Measurements from ENCODE around the gene VSIG4.
"Not testable (repeated sequence)": the region's sequence is repeated elsewhere in the genome, so short reads cannot be mapped to it uniquely, and the experiment has no call there.

Gene VSIG4, protein sequence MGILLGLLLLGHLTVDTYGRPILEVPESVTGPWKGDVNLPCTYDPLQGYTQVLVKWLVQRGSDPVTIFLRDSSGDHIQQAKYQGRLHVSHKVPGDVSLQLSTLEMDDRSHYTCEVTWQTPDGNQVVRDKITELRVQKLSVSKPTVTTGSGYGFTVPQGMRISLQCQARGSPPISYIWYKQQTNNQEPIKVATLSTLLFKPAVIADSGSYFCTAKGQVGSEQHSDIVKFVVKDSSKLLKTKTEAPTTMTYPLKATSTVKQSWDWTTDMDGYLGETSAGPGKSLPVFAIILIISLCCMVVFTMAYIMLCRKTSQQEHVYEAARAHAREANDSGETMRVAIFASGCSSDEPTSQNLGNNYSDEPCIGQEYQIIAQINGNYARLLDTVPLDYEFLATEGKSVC

DNA sequence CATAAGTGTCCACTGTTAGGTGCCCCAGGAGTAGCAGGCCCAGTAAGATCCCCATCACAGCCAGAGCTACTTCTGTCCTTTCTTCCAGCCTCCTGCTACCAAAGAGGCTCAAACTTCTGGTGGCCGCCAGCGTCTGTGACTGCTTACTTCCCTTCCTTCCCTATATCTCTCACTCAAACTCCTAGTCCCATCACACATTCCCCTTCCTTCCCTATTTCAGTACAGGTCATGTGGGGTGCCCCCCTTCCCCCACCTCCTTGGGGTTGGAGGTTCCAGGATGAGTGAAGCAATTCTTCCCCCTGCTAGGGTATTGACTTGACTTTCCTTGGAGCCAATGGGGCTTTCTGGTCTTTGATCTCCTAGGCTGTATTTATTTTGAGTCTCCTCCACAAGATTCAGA, at the start of gene VSIG4:
TSS of gene VSIG4 (minus strand) at position 137 of the 400 bp plus-strand sequence. CDS start at position 55, 82 bp downstream.
- peak in 12 of 42 donors; percentile 3 to 47 (median 26) for DNase-seq
- intact Hi-C loops (cut with DNase I), result loop anchor here (10.0 kb wide), 1 partner anchor 695 kb away; no protein-coding TSS in a partner anchor

DNA sequence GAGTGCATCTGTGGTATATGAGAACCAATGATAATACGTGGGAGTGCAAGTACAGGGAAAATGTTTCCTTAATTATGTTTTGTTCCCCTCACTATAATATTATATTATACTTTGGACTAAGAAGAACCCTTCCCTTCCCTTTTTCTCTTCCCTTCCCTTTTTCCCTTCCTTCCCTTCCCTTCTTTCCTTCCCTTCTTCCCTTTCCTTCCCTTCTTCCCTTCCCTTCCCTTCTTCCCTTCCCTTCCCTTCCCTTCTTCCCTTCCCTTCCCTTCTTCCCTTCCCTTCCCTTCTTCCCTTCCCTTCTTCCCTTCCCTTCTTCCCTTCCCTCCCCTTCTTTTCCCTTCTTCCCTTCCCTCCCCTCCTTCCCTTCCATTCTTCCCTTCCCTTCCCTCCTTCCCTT, 36.9 kb upstream of the VSIG4 start:
- intact Hi-C loops (cut with DNase I), result no loop called here
- DNase-seq, result no peak

DNA sequence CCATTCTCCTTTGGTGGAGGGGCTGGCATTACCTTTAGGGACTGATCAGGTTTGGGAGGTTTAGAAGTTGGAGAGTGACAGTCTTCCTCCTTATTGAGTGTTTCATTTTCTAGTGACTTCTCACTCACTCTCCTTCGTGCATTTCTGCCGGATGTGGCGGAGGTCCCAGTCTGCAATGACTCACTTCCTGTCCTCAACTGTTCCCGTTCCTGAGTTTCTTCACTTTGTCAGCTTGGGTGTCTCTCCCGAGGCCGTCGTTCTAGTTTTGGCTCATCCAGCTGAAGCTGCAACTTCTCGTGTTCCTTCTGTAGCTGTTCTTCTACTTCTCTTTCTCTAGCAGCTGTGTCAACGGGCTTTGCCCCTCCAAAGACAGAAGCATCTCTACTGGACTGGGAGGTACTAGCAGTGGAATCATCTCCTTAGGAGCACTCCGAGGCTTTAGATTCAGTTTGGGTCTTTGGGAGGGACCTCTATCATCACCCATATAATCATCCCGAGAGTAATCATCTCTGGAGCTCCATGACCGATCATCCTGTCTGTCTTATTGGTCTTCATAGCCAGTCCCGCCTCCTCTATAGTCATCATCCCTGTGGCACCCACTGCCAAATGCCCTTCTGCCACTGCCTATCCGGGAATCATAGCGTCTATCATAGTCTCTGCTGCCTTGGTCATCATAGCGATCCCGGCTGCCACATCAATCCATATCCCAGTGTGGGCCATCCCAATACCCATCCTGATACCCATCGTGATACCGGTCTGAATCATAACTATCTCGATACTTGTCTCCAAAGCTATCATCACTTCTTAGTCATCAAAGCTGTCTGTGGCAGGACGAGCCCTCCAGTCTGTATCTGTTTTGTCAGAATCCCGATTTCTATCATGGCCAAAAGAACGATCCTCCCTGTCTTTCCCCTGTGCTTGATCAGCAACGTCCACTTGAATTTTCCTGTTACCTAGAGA, 35.3 kb upstream of the VSIG4 start:
- peak in 28 of 42 donors; percentile 1 to 60 (median 22) for DNase-seq
- intact Hi-C loops (cut with DNase I), result no loop called here

DNA sequence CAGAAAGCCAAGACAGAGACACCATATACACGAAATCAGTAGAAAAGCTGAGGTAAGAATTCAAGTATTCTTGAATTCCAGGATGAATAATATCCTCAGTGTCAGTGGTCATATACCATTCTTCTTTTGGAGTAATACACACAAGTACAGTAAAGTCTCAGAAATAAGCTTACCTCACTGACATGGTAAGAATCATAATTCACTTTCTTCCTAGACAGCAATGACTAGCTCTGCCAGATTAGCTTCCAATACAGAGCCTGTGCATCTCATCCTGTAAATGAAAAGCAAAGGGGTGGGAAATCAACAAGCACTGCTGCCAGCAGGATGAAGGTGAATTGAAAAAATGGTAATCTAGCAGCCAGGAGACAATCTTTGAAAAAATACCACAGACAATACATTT, 31.2 kb upstream of the VSIG4 start:
- DNase-seq, result no peak
- intact Hi-C loops (cut with DNase I), result no loop called here

DNA sequence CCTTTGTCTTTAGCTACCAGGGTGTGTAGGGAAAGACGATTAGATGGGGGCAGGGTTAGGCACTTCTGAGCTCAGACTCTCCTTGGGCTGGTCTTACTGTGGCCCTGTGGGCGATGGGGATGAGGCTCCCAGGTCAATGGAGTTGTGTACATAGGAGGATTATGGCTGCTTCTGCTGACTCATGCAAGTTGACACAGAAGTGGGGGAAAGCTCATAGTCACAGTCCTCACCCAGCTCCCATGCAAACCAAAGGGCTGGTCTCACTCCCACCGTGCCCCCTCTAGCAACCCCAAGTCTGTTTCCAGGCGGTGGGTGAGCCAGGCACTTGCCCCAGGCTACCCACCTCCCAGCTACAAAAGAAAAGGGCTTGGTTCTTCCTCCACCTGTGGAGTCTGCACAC, 24.4 kb upstream of the VSIG4 start:
- DNase-seq, result no peak
- intact Hi-C loops (cut with DNase I), result no loop called here

DNA sequence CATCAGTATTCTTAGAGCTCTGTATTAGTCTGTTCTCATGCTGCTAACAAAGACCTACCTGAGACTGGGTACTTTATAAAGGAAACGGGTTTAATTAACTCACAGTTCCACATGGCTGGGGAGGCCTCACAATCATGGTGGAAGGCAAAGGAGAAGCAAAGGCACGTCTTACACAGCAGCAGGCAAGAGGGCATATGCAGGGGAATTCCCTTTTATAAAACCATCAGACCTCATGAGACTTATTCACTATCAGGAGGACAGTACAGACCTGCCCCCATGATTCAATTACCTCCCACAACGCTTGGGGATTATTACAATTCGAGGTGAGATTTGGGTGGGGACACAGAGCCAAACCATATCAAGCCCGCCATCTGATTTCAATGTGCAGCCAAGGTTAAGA, 17.1 kb upstream of the VSIG4 start:
- intact Hi-C loops (cut with DNase I); DNase-seq: not testable (repeated sequence)

DNA sequence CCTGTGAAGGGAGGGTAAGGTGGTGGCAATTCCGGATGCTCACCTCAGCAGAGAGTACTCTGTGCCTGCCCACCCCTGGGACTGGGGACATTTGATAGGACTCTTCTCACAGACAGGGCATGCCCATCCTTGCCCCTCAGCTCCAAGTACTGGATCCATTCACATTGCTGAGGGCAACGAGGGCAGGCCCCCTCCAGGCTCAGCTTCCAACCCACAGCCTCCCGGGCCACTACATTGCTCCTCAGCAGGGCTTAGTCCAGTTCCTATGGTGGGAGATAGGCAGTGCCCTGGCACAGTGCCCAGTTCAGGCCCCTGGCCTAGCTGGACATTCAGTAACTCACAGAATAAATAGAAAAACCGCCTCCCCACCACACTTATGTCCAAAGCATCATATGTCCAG, 15.1 kb upstream of the VSIG4 start:
- intact Hi-C loops (cut with DNase I), result no loop called here
- no peak for DNase-seq

DNA sequence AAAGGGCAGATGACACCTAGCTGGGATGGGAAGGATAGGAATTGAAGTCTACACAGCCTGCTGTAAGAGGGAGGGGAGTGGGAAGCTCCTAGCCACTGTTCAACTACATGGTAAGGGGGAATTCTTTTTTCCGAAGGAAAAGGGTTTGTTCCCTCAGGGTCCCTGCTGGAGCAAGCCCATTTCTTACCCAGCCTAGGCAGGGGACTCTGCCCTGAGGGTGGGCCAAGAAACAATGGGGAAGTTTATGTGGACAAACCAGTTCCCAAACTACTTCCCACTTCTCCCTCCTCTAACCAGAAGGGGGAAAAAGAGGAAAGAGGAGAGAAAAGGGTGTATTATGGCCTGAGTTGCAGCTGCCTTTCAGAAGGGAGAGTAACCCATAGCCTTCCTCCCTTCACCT, 13.5 kb upstream of the VSIG4 start:
- intact Hi-C loops (cut with DNase I), result no loop called here
- DNase-seq, result no peak

DNA sequence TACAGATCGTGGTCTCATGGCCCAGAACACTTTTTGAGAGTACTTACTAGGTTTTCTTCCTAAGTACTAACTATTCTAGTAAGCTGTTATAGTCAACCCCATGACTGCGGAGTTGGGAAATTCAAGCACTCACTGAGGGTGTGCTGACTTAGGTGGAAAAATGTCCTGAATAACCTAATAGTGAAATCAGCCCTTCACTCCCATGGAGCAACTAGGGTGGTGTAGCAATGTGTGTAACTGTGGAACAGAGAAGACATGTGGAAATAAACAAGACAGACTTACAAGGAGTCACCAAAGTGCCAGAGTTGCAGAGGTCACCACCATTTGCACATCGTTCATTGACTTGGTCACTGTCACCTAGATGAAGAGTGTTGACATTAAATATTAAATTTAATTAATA, 12.1 kb upstream of the VSIG4 start:
- intact Hi-C loops (cut with DNase I), result no loop called here
- DNase-seq, result no peak

DNA sequence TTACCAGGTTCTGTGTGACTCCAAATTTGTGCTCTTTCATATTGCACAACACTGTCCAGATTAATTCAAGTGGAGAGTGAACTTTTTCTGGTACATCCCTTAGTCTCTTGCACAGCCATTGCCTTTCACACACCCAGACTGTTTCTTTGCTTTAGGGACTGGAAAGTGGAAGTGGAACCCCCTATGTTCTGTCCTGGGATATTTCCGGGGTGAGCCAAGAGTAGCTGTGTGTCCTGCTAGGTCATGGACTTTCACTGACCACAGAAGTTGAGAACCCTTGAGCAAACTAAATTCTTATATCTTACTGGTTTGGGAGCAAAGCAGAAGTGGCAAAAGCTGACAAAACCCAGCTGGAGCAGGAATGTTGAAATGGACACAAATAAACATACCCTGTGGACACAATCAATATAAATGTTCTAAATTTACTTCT, 10.3 kb upstream of the VSIG4 start:
- DNase-seq, result peak in 14 of 42 donors; percentile 5 to 41 (median 18)
- intact Hi-C loops (cut with DNase I), result no loop called here

DNA sequence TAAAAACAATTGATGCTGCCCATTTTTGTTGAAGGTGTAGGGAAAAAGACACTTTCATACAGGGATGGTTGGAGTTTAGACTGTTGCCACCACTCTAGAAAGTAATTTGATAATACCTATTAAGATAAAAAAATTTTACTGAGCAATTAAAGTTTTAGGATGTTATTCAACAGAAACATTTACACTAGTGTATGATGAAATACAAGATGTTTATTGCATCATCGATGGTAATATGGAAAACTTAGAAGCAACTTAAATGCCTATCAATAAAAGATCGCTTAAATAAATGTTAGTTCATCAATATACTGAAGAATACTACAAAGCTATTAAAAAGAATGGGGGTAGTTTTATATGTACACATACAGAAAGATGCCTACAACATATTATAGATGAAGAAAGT, 9.2 kb upstream of the VSIG4 start:
- intact Hi-C loops (cut with DNase I), result no loop called here
- DNase-seq, result no peak

DNA sequence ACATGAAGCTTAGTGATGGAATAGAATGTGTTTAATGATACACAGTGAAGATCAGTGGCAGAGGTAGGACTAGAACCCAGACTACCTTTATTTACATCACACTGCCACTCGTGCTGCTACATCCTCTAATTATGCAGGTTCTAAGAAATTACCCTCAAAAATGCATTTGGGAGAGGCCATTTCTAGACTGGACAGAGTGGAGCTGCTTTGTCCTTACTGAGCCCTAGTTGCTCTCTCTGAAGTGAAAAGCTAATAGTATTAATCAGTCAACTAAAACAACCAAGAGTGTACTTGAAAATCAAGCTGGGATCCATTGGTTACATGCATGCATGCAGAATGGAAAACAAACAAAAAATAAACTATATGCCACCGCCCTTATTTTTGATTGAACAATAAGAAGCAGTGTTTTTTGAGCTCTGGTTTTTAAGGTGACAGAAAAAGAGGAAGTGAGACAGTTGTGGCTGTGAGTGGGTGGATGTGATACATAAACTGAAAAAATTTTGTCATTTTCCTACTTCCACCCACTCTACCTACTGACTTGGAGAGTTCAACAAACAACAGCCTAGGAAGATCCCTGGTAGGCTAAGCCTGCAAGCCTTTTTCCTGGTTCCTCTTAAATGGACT, 6.8 kb upstream of the VSIG4 start:
- intact Hi-C loops (cut with DNase I), result no loop called here

DNA sequence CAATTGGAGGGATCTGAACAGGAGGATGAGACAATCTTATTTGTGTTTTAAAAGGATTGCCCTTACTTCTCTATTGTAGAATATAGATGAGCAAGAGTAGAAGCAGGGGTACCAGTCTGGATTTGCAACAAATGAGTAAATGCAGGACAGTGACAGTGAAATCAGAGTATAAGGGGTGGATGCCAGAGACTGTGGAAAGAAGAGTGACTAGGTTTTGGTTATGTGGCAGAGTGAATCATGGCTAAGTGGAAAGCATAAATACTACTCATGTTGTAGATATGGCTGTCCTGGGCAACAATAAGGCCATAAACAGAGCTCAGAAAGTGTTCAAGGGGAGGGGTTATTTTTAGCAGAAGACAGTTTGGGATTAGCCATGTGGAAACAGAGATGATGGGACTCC, 6.0 kb upstream of the VSIG4 start:
- intact Hi-C loops (cut with DNase I), result no loop called here
- DNase-seq, result no peak

More for the DNA sequence above, 6.8 kb upstream of the VSIG4 start:
- no peak for DNase-seq

DNA sequence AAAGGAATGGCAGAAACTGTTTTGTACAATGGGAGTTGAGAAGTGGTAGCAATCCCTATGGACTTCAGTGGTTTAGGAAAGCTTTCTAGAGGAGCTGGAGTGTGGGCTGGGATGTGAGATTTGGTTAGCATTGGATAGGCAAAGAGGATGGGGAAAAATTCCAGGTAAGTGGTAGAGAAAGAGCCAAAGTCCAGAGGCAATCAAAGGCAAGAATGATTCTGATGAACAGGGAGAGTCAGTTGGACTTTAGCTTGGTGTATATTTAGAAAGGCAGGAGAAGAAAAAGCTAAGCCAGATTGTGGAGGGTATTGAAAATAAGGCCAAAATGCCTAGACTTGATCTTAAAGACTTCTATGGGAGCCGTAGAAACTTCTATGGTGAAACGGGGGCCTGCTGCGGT, 3.7 kb upstream of the VSIG4 start:
- intact Hi-C loops (cut with DNase I), result no loop called here
- no peak for DNase-seq

DNA sequence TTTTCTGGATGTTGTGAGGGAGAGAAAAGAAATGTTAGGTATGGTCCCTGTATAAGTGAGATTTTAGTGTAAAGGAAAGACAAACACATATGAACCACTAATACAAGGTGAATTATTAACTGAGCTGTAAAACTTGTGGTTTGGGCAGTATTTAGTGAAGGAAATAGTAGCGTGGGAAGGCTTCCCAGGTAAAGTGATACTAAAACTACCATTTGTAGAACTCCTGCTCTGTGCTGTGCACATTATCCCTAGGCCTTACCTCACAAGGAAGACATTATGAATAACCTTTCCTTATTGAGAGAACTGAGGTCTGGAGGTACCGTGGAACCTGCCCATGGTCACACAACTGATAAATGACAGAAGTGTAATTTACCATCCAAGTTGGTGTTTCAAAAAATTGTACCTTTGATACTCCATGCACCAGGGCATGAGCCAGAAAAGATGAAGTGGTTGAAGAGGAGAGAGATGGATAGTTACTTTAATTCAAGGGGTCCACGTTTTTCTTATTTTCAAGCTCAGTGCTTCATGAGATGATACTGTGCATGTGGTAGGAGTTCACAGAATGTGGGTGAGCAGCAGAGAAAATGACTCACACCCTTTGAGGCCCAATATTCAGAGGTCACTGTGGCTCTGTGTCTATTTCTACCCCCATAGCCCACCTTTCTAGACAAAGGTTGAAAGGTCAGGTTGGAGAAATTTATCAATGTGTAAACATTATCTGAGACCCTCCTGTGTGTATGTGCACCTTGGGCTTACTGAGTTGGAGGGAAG, 2.6 kb upstream of the VSIG4 start:
- DNase-seq, result no peak
- intact Hi-C loops (cut with DNase I), result no loop called here

DNA sequence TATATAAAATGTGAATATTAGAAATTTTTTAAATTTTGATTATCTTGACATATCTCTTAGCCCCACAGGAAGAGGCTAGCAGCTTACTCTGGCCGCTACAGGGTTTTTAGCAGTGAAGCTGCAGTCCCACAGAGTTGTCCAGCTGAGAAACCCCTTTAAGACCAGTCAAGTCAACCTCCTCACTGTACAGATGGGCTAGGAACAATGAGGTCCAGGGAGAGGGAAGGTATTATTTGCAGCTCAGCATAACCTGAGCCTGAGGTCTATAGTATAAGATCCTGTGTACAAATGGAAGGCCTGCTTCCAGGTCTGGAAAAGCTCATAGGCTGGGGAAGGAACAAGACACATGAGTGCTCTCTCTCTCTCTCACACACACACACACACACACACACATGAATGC, 1.8 kb downstream of the VSIG4 start:
- no peak for DNase-seq
- intact Hi-C loops (cut with DNase I), result loop anchor here (10.0 kb wide), 1 partner anchor 697 kb away; no protein-coding TSS in a partner anchor

DNA sequence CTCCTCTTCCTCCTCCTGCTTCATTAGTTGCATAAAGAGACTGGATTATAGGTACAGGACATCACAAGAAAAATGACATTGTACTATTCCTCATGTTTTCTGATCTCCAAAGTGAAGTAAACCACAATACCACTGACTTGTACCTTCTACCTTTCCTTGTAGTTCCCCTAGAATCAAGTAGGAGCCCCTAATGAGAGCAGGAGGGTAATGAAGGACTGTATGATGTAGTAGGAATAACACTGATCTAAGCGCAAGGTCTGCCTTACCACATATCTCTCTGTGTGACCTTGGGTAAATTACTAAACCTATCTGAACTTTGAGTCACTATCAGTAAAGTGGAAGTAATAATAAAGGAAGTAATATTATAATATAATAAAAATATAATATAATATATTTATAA, 3.6 kb downstream of the VSIG4 start:
- intact Hi-C loops (cut with DNase I), result loop anchor here (10.0 kb wide), 1 partner anchor 699 kb away; no protein-coding TSS in a partner anchor
- no peak for DNase-seq

DNA sequence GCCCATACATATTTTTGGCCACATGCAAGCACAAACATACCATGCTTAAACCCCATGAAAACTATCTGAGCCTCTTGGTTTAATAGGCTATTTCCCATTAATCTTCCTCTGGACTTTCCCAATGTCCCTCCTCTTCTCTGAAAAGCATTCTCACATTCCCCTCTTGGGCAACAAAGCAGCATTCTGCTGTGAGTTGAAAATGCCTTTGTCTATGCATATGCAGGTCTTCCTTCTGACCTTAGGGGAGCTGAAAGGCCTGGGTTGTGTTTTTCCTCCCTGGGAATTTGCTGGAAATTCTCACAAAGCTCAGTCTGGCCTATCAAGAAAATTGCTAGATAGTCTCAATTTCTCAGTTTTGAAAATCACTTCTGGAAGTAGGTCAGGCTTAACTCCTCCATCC, 4.2 kb downstream of the VSIG4 start:
- intact Hi-C loops (cut with DNase I), result loop anchor here (10.0 kb wide), 1 partner anchor 699 kb away; no protein-coding TSS in a partner anchor
- no peak for DNase-seq

Data from head of caudate nucleus (tissue), 42 donors.